LHCN-M2 (cell line): ENCODE data around the gene PAX3. TPM values are rescaled to one million over a fixed set of nuclear protein-coding genes. Genes with fewer than 3 reads are reported as not detected.

ENCODE experiments used
- DNase-seq: peaks from one replicate; pipeline ENCODE4 v3.0.0-alpha.2; 2012; ENCODE audit warnings: low read depth
- polyA plus RNA-seq: library from polyadenylated mRNA; unstranded; fragments of >200 nt; gene quantifications from one replicate; pipeline ENCODE4 v1.2.1, GENCODE V29; 2012; ENCODE audit warnings: missing spikeins
- total RNA-seq: library from RNA; depleted of rRNA; stranded (reverse); fragments of >200 nt; gene quantifications from 2 replicates; pipeline ENCODE4 v1.2.3, GENCODE V29; 2014; rRNA removed

The PAX3 gene
- 1.6 and 3.9 TPM in 2 replicates for total RNA-seq
- 0.78 TPM for polyA plus RNA-seq

DNA sequence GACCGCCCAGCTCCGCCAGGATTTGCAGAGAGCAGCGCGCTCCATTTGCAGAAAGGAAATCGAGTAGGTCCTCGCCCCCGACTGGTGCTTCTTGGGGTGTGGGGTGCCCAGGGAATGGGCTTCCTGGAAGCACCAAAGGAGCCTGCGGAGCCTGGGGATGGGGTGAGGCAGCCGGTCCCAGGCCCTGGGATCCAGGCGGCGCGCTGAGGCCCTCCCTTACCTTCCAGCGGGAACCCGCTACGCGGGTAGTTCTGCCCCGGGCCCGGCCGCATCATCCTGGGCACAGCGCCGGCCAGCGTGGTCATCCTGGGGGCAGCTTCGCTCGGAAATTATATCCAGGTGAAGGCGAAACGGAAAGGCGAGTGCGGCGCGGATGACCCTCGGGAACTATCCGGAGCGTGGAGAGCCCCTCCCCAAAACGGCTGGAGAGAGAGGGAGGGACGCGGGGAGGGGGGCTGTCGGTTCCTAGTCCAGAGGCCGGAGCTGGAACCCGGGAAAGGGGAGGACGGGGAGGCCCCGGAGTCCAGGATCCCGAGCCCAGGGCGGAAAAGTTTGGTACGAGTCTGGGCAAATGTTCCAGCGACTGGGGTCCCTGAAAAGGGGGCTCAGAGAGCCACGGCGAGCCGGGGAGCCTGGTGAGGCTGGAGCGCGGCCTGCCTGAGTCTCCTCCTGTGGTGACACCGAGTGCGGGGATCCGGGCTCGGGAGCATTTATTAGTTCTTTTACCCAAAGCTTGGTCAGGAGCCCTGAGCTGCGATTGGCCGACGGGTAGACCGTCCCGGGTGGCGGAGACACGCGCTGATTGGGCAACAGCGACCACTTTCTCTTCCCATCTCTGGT, at the start of gene PAX3:
Gene PAX3, minus strand, starts transcription at position 688 of the 840 bp plus-strand sequence. Its CDS starts 383 bp downstream, at position 305.
- peak; percentile 70 for DNase-seq

DNA sequence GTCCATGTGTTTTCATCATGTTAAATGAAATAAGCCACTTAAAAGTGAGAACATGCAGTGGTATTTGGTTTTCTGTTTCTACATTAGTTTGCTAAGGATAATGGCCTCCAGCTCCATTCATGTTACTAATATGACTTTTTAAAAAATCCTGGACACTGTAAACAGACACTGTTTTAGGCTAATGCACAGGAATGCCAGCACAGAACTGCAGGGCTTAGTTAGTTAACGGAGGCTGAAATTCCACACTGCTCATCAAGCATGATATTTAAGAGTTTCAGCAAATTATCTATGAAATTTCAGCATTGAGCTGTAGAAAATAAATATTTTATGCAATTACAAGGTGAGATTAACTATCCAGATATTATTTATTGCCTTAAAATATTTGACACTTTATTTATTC, 42.5 kb upstream of the PAX3 start:
- DNase-seq = no peak

DNA sequence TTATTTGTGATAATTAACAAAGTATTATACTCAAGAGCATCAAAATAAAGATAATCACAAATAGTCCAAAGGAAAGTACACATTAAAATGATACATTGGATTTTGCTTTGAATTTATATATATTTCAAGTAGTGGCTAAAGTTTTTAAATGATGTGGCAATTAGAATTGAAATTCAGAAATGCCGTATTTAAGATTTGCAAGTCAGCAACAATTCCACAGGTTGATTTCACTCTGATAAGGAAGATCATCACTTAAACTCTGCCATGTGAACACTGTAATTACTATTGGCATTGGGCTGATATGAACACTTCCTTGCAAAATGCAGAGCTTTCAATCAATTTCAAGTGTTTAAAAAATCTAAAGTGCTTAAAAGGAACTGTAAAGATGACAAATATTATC, 39.6 kb upstream of the PAX3 start:
- no peak for DNase-seq

DNA sequence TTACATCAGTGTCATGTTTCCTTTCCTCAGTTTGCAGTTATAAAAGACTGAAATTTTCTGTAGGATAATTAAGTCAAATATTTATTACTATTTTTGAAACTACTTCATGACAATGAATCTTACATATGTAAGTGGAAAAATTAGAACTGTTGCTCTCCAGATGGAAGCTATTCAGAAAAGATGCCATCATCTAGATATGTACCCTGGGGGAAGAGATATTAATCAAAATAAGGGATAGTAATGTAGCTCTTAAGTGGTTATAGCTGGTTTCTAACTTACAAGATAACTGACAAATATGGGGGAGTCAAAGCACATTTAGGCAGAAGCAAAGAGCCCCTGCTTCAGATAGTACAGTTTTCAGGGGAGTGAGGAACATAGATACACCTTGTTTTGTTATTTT, 38.1 kb upstream of the PAX3 start:
- DNase-seq = no peak

DNA sequence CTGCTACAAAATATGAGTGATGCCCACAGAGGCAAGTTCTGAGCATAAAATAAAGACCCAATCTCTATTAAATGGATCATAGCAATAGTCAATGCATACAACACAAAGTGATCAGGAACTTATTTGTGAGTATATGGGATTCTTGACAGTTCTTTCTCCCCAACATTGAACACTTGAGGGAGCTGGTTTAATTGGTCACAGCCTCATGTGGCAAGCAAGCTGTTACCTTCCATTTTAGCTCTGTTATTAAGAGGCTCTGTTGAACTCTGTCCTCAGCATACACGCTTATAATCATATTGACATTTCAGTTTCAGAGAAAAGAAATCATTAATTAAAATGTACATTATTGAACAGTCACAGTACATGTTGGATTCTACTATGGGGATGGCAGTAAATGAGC, 37.6 kb upstream of the PAX3 start:
- no peak for DNase-seq

DNA sequence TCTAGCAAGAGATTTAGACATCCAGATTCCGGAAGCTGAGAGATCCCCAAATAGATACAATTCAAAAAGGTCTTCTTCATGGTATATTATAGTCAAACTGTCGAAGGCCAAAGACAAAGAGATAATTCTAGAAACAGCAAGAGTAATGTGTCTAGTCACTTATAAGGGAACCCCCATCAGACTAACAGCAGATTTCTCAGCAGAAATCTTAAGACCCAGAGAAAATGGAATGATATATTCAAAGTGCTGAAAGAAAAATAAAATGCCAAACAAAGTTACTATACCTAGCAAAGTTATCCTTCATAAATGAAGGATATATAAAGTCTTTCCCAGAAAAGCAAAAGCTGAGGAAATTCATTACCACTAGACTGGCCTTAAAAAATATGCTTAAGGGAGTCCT, 36.1 kb upstream of the PAX3 start:
- no peak for DNase-seq

DNA sequence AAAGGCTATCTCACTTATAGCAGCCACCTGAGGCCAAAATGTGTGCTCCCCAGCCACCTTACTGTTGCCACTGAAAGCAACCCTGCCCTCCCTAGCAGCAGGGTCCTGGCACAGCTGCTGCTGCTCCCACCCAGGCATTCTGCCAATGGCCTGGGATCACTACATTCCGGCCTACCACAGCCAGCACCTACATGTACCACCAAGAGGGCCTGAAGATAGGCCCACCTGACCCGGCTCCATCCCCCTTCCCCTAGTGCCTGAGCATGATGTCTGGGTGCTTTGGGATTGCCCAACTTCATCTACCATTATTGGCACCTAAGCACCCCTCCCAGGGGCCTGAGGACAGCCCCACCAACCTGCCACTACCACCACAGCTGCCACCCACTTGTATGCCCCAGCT, 34.6 kb upstream of the PAX3 start:
- DNase-seq = no peak

DNA sequence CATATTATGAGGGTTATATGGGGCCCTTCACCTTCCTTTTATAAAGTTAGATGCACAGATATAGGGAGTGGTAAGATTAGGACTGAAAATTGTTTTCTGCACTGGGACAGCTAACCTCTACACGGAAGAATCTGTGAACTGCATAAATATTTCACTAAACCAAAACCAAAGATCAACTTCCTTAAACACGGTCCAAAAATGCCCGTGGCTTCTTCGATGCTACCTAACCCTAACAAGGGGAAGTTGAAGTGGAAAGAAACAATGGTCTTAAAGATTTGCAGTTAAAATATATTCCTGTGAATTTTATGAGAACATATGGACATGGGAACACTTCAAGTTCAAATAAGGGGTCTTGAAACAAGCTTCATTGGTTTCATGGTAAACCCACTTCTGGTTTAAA, 33.3 kb upstream of the PAX3 start:
- no peak for DNase-seq

DNA sequence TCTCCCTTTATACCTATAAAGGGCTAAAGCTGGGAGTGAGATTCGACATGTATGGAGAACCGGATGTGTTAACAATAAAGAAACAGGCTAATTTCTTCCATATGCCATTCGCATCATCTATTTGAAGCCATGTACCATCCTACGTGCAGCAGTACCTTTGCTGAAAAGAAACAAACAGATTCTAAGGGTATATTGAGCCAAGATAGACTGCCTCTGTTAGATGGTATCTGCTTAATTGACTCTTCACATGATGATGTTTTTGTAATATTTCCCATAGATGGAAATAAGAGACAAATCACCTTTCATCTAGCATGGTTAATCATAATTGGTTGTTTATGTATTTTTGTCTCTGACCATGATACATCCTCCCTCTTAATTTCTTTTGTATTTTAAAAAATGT, 32.1 kb upstream of the PAX3 start:
- no peak for DNase-seq

DNA sequence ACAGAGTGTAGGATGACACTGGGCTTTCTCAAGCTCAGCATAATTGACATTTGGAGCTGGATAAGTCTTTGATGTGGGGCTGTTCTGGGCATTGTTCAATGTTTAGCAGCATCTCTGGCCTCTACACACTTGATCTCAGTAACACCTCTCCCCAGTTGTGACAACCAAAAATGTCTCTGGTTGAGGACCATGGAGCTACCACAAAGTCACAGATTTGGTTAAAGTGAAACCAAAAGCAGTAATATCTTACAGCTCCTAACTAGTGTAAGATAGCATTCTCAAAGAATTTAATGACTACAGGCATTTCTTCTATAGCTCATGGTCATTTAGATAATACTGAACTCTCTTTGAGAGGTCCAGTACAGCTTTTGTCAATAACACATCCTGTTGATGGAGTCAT, 23.4 kb upstream of the PAX3 start:
- no peak for DNase-seq

DNA sequence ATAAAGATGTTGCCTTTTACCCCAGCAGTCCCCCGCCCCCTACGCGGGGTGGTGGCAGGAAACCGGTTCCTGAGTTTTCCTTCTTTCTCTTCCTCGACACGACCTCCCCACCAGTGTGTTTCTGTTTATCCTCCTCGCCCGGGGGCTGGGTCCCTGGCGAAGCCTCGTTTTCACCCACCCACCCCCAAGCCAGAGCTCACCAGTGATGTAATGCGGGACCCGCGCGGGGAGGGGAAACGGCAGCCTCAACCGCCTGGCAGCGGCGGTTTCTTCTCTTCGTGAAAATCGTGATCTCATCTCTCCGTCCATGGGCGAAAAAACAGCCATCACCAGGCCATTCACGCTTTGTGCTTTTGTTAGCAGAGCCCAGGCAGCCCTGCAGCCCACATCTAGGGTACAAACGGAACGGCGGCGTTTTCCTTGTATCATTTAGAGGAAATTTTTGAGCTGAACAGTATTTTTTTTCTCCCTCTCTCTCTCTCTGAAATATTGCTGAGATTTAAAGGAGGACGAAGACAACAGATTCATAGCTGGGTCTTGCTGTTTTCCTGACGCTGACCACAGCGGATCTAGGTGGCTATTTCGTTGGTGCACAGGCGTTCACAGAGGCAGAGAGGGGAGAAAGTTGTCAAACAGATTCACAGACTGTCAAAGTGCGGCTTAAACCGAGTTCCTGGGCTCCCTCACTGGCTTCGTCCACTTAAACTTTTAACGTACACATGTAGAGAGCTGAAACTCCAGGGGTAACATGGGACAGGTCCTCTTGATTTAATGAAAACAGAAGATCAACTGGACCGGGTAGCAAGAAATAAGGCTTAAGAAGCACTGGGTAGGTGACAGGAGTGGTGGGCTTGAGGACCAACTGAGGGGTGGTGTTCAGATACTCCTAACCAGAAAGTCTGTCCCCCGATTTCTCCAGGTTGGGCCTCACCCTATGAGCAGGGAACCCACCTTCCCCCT, 21.9 kb upstream of the PAX3 start:
- no peak for DNase-seq

DNA sequence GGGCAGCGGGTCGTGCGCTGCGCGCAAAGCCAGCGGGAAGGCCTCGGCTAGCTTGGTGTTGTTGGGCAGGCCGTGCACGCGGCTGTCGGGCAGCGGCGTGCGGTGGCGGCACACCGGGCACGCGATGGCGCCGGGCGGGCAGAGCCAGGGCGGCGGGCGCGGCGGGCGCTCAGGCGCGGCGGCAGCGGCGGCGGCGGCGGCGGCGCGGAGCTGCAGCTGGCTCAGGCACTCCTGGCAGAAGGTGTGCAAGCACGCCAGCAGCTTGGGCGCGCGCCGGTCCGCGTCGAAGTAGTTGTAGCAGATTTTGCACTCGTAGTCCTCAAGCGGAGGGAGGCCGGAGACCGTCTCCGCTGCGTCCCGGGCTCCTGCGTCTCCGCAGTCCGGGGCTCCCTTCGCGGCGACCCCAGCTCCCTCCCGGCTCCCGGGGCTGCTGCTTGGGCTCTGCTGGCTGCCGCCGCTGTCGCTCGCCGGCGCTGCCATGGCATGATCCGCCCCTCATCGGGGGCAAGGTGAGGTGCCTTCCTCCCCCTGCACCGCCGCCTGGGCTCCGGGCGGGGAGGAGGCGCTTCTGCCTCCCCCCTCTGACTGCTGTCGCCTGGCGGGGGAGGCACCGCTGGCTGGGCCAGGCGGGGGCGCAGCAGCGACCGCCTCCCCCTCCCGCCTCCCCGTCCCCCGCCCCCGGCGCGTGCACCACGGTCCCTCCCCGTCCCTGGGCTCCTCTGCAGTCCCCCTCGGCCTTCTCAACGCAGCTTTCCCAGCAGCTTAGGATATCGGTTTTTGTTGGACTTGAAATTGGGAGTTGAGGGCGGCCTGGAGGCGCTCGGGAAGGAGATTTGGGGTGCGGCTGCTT, 21.0 kb upstream of the PAX3 start:
- no peak for DNase-seq

DNA sequence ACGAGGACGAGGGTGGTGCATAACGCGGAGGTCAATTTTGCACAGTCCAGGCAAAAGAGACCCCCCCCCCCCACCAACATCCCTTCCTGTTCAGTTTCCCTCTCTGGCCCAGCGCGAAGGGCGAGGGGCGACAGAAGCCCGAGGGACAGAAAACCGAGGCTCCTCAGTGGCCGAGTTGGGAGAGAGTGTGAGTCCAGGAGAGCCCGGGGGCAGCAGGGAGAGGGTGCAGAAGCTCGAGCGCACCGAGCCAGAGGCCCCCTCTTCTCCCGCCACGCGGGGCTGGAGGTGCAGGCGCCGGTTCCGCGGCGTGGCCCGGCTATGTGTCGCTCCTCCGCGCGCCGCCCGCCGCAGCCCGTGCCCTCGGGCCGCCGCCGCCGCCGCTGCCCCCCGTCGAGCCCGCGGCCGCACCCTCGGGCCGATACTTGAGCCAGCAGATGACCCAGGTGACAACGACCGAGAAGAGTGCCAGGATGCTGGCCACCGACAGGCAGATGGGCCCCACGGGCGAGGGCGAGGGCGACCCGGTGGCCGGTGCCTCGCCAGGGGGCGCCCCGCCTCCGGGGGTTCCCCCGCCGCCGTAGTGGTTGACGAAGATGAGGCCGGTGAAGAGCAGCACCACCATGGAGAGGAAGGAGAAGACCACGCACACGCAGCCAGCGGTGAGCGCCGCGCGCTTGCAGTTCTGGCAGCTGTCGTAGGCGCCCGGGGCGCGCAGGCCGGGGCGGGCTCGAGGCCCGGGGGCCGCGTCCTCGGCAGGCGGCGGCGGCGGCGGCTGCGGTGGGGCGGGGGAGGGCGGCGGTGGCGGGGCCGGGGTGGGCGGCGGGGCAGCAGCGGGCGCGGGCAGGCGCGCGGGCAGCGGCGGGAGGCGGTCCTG, 20.2 kb upstream of the PAX3 start:
- peak; percentile 14 for DNase-seq

DNA sequence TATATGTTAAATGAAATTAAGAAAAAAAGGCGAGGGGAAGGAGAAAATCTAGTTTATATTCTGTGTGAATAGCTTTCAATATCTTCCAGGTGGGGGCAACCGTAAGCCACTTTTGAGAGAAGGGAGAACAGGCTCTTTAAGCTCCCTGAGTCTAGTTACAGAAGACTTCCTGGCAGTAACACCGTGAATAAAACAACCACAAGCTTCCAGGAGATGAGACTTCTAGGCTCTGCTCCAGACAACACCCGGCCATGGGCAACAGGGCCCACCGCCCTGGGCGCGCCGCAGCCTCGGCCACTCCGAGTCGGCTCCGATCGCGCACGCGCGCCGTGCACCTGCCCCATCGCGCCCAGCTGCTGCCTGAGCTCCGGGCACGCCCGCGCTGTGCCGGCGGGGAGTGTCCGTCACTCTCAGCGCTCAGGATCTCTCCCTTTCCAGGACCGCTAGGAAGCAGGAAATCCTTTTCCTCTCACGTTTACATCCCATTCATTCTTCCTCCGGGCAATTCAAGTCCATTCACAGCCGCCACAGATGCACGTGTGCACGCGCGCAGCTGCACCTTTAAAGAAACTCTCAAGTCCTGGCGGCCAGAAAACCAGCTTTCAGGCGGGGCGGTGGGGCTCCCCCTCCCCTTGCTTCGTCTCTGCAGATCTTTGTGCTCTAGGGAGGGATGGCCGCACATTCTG, 19.4 kb upstream of the PAX3 start:
- DNase-seq = peak; percentile 62

DNA sequence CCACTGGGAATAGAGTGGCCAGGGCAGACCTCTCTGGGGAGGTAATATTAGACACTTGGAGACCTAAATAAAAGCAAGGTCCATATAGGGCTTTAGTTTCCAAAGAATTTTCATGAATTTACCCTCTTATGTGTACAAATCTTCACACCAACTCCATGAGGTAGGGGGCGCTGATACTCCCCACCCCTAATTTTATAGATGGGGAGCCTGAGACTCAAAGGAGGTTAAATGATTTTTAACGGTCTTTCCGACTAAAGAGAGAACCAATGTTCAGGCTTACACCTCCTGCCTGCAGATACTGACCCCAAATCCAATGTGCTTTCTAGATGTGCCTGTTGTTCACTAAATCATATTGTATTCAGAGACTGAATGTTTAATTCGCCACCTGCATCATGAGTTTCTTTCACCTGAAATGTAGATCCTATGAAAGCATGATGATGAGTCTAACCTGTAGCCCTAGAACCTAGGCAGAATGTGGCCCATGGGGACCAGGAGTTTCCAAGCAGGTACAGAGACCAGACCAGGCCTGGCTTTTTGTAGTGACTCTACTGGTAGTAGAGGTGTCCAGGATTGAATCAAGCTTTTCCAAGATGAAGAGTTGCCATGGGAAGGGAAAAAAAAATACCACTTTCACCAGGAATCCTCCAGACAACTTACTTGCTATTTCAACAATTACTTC, 16.8 kb upstream of the PAX3 start:
- DNase-seq = no peak

DNA sequence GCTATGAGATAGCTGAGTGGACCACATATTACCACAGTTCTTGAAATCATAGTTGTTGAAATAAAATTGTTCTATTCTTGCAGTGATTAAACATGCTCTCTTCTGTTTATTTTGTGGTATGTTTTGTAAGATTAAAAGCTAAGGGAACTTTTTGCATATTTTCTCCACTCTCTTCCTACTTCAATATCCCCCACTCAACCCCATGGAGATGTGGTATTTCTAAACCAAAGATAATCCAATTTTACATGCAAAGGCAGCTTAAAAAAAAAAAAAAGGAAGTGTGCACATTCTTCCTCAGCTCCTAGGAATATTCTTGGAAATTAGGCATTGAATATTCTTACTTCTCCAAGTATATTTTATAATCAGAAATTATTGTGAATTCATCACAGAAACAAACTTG, 15.0 kb upstream of the PAX3 start:
- no peak for DNase-seq

DNA sequence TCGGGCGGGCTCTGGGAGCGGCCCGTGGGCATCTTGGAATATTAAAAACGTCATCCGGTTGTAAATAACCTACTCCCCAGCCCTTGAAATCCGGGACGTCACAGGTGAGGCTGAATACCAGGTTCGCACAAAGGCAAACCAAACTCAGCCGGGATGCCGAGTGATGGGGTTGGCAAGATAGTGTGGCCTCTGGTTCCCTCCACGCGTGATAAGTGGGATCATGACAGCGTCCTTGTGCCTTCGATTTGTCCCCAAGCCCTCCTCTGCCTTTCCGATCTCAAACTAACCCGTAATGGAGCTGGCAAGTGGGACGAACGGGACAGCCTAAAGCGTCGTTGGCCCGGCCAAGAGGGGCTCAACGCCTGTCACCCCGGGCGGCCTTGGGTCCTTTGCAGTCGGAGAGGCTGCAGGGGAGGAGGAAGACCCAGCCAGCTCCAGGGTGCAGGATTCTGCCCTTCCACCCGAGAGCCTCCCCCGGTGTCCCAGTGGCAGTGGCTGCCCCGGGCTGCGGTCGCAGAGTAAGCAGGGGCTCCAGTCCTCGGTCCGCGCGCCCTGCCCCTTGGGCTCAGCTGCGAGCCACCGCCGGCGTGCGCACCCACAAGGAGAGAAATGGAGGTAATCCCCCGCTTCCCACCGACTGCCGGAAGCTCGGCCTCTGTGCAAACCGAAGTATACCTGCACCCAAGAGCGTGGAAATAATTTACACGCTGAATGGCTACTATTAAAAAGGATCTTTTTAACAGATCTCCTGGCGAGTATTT, 13.4 kb upstream of the PAX3 start:
- no peak for DNase-seq

DNA sequence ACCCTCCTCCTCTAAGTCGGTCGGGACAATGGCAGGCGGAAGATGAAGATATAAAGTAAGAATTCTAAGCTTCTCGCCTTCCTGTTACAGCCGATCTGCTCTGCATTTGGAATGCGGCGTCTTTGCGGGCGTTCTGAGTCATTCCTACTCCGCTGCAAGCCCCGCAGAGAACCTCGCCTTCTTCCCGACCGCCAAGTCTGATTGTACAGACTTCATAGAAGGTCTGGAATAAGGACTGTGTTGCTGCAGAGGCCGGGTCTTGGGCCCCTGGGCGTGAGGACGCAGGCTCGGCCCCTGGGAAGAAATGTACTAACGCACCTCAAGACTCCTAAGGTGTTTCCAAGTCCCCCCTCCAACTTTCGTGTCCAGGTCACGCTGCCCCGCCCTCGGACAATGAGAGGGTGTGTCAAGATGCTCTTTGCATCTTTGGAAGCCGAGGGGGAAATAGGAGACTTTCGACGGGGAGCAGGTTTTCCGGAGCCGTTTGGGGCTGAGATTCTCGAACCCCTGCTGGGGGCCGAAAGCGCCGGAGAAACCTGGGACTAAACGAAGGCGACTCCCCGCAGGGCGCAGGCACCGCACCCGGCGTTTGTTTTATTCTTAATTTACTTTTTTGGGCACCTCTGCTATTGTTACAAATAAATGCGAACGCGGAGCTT, 12.7 kb upstream of the PAX3 start:
- no peak for DNase-seq
